Embryonic facial prominence (tissue), 1 donor: ENCODE results near the gene CD59.
"Not testable (repeated sequence)": the region's sequence is repeated elsewhere in the genome, so short reads cannot be mapped to it uniquely, and the experiment has no call there.

Experiments used
- DNase-seq: peaks from one replicate; pipeline ENCODE4 v3.0.0-alpha.2; 2016; ENCODE audit errors: extremely low spot score

Gene CD59

DNA sequence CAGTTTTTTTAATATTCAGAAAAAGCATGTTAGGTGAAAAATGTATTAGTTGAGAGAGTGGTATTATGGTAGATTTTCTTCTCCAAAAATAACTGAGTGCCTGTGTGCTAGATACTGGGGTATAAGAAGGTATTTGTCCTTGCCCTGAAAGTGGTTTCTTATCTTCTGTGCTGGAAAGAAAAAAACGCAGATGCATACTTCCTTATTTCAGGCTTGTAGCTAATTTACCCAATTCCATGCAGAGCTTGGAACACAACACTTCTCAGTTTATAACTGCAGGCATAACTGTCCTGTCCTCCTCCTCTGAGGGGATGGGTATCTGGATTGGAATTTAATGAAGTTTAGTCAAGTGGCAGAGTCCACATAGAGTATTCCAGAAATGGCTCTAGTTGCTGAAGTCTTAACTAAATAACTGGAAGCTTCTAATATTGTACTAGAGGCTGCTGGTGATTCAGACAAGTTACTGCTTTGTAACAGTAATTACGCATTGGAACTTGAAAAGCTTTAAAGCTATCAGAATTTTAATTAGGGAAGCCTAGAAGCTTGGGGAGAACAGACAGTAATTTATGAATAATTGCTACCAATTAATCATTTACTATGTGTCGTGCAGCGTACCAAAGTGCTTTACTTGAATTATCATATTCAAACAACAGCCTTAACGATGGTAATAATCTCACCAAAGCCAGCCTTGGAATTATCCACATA, 22.9 kb downstream of the CD59 start:
- no peak for DNase-seq

- no peak for DNase-seq
These were observed 23.8 kb downstream of the CD59 start for GRCh38 chr11:33712436-33712835.

DNA sequence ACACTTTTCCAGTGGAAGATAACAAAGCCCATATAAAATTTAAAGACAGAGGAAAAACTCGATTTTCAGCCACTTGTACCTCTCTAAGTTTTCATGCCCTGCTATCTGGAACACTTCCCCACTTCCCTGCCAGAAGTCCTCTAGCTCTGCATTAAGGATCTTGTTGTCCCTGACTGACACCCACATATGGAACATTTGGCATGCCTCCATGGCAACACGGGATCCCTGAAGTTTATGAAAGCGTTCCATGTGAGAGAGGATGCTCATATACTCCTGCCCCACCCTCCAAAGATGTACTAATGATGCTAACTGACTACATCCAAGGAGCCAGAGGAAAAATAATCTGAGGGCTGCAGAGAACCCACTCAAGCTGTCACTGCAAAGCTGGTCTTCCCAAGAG, 26.8 kb downstream of the CD59 start:
- no peak for DNase-seq

DNA sequence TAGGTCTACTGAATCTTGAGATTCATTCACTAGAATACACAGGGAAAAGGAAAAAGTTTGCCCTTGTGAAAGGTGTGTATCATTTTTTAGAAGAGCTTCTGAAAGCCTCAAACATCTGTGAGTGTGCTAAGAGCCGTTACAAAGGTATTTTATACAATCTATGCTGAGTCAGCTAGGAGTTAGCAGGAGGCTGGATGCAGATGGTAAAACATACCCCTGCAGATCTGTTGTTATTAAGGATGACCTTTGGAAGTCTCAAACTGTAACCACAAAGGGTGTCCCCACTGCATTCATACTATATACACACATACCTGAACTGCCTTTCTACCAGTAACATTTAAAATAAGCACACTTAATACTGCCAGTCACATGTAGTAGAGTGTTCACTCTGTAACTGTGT, 27.2 kb downstream of the CD59 start:
- no peak for DNase-seq

GRCh38 chr11:33707831-33708230, 28.4 kb downstream of the CD59 start:
- DNase-seq, result not testable (repeated sequence)

DNA sequence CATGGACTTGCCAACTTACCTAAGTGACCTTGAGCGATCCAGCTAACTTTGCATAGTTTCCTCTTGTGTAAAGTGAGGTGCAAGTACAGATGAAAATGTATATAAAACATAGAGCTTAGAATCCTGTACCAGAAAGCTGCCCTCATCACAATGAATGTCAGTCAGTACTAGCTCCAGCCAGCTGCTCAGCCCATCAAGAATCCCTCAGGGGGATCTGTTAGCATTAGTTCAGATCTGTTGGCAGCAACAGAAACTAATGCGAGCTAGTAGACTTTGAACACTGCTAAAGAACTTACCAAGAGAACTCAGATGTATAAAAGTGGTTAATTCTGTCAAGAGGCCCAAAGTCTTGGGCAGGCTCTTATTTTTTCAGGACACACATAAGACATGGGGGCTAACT, 29.3 kb downstream of the CD59 start:
- DNase-seq, result no peak

DNA sequence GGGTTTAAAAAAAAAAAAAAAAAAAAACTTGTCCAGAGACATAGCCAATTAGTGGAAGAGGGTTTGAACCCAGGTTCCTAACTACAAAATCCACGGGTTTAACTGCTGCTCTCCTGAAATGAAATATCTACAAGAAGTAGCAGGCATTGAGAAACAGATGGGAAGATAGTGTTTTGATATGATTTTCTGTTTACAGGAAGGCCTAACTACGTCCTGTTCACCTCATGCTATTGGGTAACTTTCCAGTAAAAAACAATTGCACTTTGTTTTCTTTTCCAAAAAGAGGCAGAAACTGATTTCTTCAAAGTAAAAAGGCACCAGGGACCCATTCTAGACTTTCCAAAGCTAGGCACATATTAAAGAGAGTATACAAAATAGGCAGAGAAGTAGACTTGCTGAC, 29.7 kb downstream of the CD59 start:
- DNase-seq, result no peak

- DNase-seq, result no peak
These were observed 31.8 kb downstream of the CD59 start for GRCh38 chr11:33704240-33705002.

DNA sequence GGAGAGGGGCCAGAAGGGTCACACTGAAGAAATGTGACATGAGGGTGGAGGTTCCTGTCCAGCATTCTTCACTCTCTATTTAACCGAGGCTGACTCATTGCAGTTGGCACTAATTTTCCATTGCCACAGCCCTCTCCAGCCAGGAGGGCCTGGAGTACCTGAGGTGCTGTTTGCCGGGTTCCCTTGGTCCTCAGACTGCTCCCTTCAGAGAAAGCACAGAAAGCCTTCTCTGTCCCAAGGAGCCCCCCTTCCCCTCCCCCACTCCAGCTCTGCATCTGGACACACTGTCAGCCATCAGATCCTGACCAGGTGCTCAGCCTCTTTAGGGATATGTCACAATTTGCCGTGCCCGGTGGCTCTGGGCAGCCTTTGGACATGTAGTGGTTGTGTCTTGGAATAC, 32.4 kb downstream of the CD59 start:
- DNase-seq, result no peak

- no peak for DNase-seq
These were observed 33.0 kb downstream of the CD59 start for GRCh38 chr11:33703234-33703633.

GRCh38 chr11:33701302-33702230, 34.7 kb downstream of the CD59 start:
- DNase-seq, result no peak

- DNase-seq, result peak; percentile 95
These were observed 35.5 kb downstream of the CD59 start, which contains the start of gene C11orf91 for GRCh38 chr11:33700502-33701271. Gene C11orf91, minus strand, starts transcription at chr11:33700826. Its CDS starts 86 bp downstream, at chr11:33700740.

DNA sequence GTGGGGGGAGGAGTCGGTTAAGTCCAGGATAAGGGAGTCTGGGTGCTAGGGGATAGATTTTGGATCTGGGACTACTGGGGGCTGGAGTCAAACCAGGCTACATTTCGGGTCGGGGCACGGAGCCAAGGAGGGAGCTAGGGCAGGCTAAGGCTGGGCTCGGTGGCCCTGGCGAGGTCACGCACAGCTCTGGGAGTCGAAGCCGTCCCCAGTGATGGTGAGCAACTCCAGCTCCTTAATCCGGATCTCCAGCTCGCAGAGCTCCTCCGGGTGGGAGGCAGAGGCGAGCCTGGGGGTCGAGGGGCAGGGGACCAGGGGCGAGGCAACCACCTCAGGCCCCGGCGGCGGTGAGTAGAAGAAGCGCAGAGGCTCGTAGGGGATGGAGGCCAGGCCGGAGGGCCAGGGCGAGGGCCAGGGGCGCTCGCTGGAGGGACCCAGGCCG, 36.1 kb downstream of the CD59 start:
- no peak for DNase-seq

DNA sequence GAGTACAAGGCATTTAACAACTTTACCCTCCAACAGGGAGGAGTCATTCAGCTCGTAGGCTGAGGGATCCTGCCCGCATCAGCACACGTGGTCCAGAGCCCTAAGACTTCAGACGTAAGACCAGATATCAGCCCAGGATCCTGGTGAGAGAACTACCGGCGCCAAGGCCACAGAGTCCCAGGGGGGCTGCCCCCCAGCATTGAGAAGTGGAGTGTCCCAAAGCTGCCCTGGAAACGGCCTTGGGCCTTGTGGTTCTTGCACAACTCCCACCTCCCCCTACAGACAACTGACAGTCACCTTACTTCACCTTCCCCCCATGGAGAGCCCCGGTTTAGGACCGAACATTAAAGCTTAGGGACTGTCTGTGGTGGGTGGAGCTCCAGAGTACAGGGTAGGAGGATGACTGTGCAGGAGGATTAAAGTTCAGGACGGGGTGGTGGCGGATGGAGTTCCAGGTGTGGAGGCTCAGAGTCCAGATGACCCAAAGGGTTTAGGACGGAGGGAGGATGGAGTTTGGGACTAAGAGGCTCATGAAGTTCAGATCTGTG, 36.6 kb downstream of the CD59 start:
- DNase-seq, result no peak

GRCh38 chr11:33698921-33699320, 37.3 kb downstream of the CD59 start:
- no peak for DNase-seq

- DNase-seq, result no peak
These were observed 38.2 kb downstream of the CD59 start for GRCh38 chr11:33697997-33698396.

GRCh38 chr11:33696931-33697638, 39.1 kb downstream of the CD59 start:
- DNase-seq, result no peak

DNA sequence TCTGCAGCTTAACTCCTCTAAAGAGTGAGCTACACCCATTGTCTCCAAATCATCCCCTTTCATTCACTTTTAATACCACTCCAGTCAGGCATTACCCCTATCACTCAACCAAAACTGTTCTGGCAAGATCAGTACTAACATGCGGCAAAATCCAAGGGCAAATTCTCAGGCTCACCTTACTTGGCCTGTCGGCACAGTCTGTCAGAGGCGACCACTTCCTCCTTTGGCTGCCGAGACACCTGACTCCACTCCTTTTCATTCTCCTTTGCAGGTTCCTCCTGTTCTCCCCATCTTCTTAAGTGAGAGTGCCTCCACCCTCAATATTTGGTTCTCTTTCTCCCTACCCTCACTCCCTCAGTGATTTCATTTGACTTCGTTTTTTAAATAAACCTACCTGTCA, 39.8 kb downstream of the CD59 start:
- DNase-seq, result no peak

DNA sequence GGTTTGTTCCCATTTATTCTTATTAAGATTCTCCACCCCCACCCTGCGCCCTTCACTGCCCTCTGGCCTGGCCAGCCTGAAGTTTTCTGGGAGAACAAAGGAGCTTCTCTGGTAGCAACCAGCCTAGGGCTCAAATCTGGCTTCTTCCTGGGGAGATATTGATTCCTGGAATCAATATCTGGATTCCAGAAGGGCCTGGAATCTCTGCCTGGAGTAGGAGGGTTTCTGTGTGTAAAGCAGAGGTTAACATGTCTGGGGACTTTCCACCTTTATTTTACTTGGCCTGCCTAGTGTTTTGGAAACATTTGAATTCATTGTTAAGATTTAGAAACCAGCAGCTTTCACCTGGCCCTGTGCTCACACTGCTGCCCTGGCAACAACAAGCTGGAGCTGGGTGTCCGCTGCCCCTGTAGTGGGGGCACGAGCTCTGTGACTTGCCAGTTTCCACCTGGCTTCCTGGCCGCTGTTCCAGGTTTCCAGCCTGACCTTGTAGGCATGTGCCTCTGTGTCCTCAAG, 41.1 kb downstream of the CD59 start:
- DNase-seq, result no peak

DNA sequence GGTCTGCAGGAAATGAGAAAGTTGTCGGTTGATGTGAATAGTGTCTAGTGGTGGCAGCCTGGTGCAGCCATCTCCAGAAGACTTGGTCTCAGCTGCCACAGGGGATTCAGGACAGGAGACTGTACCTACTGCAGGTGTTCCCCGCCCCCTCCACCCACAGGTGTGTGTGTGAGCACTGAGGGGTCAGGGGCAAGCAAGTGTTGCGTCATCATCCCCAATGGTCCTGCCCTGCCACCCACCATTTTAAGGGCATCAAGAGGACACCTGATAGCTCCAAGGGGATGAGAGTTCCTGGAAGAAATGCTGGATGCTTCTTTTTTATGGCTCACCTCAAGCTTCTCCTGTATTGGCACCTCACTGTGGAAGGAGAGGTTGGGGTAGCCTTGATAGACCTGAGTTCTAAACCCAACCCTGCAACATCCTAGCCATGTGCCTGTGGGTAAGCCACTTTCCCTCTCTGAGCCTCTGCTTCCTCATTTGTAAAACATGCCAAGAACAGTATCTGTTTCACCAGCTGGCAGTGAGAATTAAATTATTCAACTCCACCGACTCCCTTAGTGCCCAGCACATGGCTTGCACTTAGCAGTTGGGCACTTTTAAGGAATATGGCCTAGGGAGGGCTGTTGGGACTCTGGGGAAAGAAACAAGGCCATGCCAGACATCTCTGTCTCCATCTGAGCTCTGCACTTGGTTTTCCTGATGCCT, 41.7 kb downstream of the CD59 start:
- no peak for DNase-seq
